NK-92 (cell line): ENCODE measurements around the gene HMX1.

Source experiments
- DNase-seq: peaks from one replicate; lab custom pipeline; 2025; ENCODE audit not compliant: unreplicated experiment; lab: John Stamatoyannopoulos, UW

Gene HMX1

DNA sequence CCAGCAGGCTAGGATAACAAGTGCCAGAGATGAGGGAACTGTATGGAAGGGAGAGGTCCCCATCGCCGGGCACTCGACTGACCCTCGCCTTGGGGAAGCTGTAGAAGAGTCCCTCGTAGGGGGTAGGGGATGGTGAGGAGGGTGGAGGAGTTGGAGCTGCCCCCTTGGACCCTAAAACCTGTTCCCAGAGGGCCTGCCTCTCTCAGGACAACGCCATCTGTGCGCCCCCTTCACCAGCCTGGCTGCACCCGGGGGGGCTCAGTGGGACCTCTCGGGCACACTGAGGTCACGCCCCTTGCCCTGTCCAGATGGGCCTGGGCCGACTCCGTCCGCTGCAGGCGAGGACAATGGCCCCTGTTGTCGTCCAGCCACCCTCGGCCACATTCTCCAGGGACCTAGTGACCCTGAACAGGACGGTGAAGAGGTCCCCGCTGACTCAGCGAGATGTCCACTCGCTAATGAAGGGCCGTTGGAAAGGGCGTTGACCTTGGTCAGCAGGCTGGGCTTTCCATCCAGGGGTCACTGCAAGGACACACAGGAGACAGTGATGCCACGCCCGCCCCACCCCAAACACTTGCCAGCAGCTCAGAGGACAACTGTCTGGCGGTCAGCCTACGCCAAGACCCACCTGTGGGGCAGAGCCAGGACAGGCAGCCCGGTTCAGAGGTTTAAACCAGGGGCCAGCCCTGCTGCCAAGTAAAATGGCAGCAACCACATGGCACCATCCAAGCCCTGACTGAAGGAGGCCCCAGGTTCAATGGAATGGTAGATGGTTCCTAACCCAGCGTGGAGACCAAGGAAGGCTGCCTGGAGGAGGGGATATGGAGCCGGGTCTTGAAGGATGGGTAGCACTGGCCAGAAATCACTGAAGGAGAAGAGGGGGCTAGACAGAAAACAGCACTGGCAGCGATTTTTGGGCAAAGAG, 51.2 kb downstream of the HMX1 start:
- no peak for DNase-seq

DNA sequence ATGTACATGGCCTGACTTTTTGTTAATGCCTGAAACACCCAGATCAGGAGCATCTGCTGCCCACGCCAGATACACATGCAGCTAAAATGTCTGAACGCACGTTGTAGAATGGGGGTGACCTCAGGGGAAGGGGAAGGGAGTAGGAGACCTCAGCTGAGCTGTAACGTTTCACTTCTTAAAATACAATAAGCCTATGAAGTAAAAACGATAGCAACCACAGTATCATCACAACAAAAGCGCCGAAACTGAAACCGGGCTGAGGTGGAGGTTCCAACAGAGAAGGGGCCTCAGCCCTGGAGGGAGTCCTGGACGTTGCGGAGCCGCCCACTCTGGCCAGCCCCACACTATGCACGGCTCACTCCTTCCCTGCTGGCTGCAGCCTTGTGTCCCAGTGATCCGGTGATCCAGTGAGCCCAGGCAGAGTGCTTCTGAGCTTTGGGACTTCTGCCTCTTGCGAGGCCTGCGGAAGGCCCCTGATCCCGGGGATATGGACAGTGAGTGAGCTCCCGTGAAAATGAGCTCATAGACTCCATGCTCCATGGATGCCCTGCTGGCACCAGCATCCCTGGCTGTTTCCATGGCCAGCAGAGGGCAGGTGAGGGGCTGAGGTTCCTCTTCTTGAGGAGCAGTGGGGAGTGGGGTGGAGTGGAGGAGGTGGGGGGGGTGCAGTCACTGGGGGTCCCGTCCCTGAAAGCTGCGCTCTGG, 52.0 kb downstream of the HMX1 start:
- DNase-seq: no peak

DNA sequence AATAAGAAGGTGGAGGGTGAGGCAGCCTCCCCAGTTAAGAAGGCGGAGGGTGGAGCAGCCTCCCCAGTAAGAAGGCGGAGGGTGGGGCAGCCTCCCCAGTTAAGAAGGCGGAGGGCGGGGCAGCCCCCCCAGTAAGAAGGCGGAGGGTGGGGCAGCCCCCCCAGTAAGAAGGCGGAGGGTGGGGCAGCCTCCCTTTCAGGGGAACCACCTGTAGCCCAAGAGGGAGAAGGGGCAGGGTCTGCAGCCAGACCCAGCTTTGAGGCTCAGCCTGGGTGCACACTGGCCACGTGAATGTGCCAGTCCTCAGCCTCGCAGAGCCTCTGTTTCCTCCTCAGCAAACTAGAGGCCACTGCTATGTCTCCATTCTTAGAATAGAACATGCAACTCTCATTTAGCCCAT, 52.6 kb downstream of the HMX1 start:
- DNase-seq: no peak

DNA sequence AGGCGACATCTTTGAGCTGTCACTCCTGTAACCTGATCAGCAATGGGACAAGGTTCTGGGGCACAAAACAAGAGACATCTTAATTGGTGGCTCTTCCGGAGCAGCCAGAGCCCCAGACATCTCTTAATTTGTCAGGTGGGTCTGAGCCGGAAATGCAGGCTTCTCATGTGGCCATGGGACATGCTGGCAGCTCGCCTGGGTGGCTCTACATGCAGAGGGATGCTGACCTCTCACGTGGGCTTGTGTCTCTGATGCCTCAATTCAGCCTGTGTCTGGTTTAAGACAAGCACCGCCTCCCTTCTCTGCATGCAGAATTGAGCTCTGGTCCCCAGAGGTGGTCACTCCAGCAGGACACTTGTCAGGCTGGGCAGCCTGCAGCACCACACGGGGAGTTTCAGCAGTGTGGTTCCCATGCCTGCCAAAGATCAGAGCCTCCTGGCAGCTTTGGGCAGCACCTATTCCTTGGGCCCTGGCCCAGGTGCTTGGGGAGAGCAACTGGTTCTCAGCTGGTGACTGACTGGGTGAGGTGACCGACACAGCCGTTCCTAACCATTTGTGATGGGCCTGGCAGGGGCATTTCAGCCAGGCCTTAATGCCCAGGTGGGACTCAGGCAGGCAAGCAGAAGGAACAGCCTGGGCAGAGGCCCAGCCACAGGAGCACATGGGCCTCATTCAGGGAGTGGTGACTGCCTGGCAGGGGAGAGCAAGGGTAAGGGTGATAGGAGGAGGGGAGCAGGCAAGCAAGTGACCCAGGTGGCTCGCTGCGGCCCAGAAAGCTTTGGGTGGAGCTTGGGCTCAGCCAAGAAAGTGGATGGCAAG, 53.4 kb downstream of the HMX1 start:
- no peak for DNase-seq

DNA sequence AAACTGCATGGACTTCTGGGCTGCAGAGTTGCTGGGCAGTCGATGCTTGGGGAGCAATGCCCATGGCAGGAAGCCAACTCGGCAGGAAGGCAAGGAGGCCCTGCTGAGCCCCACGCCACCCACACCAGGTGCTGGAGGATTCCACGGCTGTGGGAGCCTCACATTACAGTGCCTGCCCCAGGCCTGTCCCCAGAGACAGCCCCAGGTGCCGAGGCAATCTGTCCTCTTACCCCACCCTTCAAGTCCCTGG, 53.9 kb downstream of the HMX1 start:
- DNase-seq: no peak

DNA sequence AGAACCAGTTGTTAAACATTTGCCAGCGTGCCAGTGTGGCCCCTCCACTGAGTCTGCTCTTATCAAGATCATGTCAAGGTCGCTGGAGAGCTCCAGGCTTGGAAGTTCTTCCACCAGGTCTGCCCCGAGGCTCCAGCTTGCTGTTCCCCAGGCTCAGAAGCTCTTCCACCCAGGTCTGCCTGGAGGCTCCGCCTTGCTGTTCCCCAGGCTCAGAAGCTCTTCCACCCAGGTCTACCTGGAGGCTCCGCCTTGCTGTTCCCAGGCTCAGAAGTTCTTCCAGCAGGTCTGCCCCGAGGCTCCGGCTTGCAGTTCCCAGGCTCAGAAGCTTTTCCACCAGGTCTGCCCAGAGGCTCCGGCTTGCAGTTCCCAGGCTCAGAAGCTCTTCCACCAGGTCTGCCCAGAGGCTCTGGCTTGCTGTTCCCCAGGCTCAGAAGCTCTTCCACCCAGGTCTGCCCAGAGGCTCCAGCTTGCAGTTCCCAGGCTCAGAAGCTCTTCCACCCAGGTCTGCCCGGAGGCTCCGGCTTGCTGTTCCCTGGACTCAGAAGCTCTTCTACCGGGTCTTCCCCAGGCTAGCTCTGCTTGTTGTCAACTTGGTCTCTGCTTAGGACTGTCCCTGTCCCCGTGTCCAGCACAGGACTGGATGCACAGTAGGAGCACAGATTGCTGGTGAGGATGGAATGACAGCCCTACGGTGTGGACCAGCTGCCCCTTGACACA, 54.4 kb downstream of the HMX1 start:
- DNase-seq: no peak
